ENCODE measurements around the gene SYCP3.

SYCP3 gene

GRCh38 chr12:101750152-101750551, 10.9 kb upstream of the SYCP3 start:
- peaks cover 87% of the 10 kb centered on the region for H3K36me3 ChIP-seq (ENCODE audit: insufficient read depth, low read length)
- TF ChIP-seq, protein P1, sequence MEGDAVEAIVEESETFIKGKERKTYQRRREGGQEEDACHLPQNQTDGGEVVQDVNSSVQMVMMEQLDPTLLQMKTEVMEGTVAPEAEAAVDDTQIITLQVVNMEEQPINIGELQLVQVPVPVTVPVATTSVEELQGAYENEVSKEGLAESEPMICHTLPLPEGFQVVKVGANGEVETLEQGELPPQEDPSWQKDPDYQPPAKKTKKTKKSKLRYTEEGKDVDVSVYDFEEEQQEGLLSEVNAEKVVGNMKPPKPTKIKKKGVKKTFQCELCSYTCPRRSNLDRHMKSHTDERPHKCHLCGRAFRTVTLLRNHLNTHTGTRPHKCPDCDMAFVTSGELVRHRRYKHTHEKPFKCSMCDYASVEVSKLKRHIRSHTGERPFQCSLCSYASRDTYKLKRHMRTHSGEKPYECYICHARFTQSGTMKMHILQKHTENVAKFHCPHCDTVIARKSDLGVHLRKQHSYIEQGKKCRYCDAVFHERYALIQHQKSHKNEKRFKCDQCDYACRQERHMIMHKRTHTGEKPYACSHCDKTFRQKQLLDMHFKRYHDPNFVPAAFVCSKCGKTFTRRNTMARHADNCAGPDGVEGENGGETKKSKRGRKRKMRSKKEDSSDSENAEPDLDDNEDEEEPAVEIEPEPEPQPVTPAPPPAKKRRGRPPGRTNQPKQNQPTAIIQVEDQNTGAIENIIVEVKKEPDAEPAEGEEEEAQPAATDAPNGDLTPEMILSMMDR (IDR thresholded peaks at IDR 0.05; ENCODE audit: borderline replicate concordance, extremely low read depth, low read length, poor library complexity, severe bottlenecking): no peak
- no peak for TF ChIP-seq EZH2 (IDR thresholded peaks at IDR 0.05; ENCODE audit: borderline replicate concordance, low read depth, low read length, severe bottlenecking)

DNA sequence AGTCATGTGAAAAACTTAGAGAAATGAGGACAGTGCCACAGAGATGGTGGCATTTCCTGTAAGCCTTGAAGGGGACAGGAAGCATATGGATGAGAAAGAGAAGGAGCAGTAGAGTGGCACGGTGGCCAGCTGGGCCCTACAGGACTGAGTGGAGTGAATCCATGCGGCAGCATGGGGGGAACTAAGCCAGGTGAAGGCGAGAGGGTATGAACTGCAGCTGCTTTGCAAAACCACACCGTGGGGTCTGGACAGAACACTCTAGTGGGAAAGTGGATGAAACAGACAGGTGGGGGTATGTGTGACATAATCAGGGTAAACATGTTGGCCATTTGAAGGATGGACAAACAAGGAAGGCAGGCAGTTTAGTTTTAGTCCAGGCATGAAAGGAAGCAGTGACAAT, 10.4 kb upstream of the SYCP3 start:
- Histone ChIP-seq H3K27me3 (ENCODE audit: insufficient read depth, low read length, poor library complexity) (no peaks in the 10 kb centered on the region), H3K9me3 (ENCODE audit: insufficient read depth, low read length, severe bottlenecking) (no peaks in the 10 kb centered on the region), H3K4me3 (ENCODE audit: low read depth in 1 of 2, low read length in 2 of 2) (no peak overlapping the region), H3K4me2 (ENCODE audit: insufficient read depth, low read length) (no peak overlapping the region), H3K36me3 (ENCODE audit: insufficient read depth, low read length) (peaks cover 86% of the 10 kb centered on the region), H3K4me1 (ENCODE audit: insufficient read depth, low read length) (no peaks in the 10 kb centered on the region), H3K79me2 (ENCODE audit: insufficient read depth, low read length) (no peaks in the 10 kb centered on the region), H4K20me1 (ENCODE audit: insufficient read depth, low read length) (no peaks in the 10 kb centered on the region), H3K27ac (ENCODE audit: low read length) (no peak overlapping the region), H2AFZ (ENCODE audit: low read depth, low read length) (no peak overlapping the region), H3K9ac (ENCODE audit: low read depth, low read length) (no peak overlapping the region)
- ATAC-seq (ENCODE audit: insufficient read depth, low read depth) (peak; percentile 42; the same call in 2 of the 3 replicates), DNase-seq (no peak)
- TF ChIP-seq, protein P1 (IDR thresholded peaks at IDR 0.05; ENCODE audit: borderline replicate concordance, extremely low read depth, low read length, poor library complexity, severe bottlenecking): no peak
- no peak for TF ChIP-seq EZH2 (IDR thresholded peaks at IDR 0.05; ENCODE audit: borderline replicate concordance, low read depth, low read length, severe bottlenecking)

More at GRCh38 chr12:101750152-101750551, 10.9 kb upstream of the SYCP3 start:
- no peak overlapping the region for H3K4me3 ChIP-seq (ENCODE audit: low read depth in 1 of 2, low read length in 2 of 2)
- no peak overlapping the region for H2AFZ ChIP-seq (ENCODE audit: low read depth, low read length)
- no peaks in the 10 kb centered on the region for H4K20me1 ChIP-seq (ENCODE audit: insufficient read depth, low read length)
- H3K9me3 ChIP-seq (ENCODE audit: insufficient read depth, low read length, severe bottlenecking): no peaks in the 10 kb centered on the region
- H3K4me1 ChIP-seq (ENCODE audit: insufficient read depth, low read length): no peaks in the 10 kb centered on the region
- DNase-seq: no peak
- ATAC-seq (ENCODE audit: insufficient read depth, low read depth): no peak
- no peaks in the 10 kb centered on the region for H3K79me2 ChIP-seq (ENCODE audit: insufficient read depth, low read length)
- H3K4me2 ChIP-seq (ENCODE audit: insufficient read depth, low read length): no peak overlapping the region
- H3K9ac ChIP-seq (ENCODE audit: low read depth, low read length): no peak overlapping the region
- H3K27me3 ChIP-seq (ENCODE audit: insufficient read depth, low read length, poor library complexity): no peaks in the 10 kb centered on the region
- no peak overlapping the region for H3K27ac ChIP-seq (ENCODE audit: low read length)

DNA sequence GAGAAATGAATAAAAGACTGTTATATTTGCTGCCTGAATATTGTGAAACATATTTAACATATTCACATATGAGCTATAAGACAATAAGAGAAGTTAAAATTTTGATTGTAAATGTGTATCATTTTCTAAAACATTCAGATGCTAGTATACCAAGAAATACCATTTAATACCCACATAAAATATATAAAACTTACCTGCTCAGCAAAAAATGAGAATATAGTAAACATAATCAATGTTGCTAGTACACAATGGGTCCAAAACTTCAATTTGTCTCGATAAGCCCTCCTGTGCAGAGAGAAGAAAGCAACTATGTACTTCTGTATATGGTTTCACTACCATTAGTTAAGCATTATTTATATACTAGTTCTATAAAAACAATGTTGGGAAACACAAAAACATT, 9.6 kb upstream of the SYCP3 start:
- no peak overlapping the region for H3K4me2 ChIP-seq (ENCODE audit: insufficient read depth, low read length)
- H3K36me3 ChIP-seq (ENCODE audit: insufficient read depth, low read length): peaks cover 87% of the 10 kb centered on the region
- no peak overlapping the region for H2AFZ ChIP-seq (ENCODE audit: low read depth, low read length)
- no peak overlapping the region for H3K27ac ChIP-seq (ENCODE audit: low read length)
- no peaks in the 10 kb centered on the region for H4K20me1 ChIP-seq (ENCODE audit: insufficient read depth, low read length)
- no peaks in the 10 kb centered on the region for H3K9me3 ChIP-seq (ENCODE audit: insufficient read depth, low read length, severe bottlenecking)
- H3K4me1 ChIP-seq (ENCODE audit: insufficient read depth, low read length): no peaks in the 10 kb centered on the region; the same call in 1 of the 2 replicates
- H3K27me3 ChIP-seq (ENCODE audit: insufficient read depth, low read length, poor library complexity): no peaks in the 10 kb centered on the region
- H3K79me2 ChIP-seq (ENCODE audit: insufficient read depth, low read length): no peaks in the 10 kb centered on the region
- H3K9ac ChIP-seq (ENCODE audit: low read depth, low read length): no peak overlapping the region
- H3K4me3 ChIP-seq (ENCODE audit: low read depth in 1 of 2, low read length in 2 of 2): no peak overlapping the region
- ATAC-seq (ENCODE audit: insufficient read depth, low read depth): no peak
- DNase-seq: no peak
- no peak for TF ChIP-seq EZH2 (IDR thresholded peaks at IDR 0.05; ENCODE audit: borderline replicate concordance, low read depth, low read length, severe bottlenecking)
- TF ChIP-seq, protein P1 (IDR thresholded peaks at IDR 0.05; ENCODE audit: borderline replicate concordance, extremely low read depth, low read length, poor library complexity, severe bottlenecking): no peak

DNA sequence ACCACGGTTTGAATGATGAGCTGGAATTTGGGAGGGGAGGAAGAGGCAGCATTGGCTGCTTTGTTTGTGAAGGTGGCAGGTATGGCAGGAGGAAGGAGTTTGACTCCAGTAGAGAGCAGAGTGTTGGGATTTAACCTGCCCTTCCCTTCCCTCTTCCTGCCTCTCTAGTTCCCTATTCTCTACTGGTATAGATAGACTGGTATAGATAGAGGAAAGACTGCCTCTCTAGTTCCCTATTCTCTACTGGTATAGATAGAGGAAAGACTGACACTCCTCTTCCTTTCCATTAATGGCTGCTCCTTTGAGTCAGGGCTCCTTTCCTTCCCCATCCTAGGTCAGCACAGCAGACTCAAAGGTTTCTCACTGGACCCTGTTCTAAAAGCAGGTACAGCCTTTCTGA, 8.4 kb upstream of the SYCP3 start:
- ATAC-seq (ENCODE audit: insufficient read depth, low read depth) (no peak), DNase-seq (no peak)
- H3K27ac ChIP-seq (ENCODE audit: low read length): no peak overlapping the region
- no peak overlapping the region for H3K4me3 ChIP-seq (ENCODE audit: low read depth in 1 of 2, low read length in 2 of 2)
- H2AFZ ChIP-seq (ENCODE audit: low read depth, low read length): no peak overlapping the region
- peaks cover 85% of the 10 kb centered on the region for H3K36me3 ChIP-seq (ENCODE audit: insufficient read depth, low read length)
- TF ChIP-seq, protein P1 (IDR thresholded peaks at IDR 0.05; ENCODE audit: borderline replicate concordance, extremely low read depth, low read length, poor library complexity, severe bottlenecking): no peak
- TF ChIP-seq EZH2 (IDR thresholded peaks at IDR 0.05; ENCODE audit: borderline replicate concordance, low read depth, low read length, severe bottlenecking): no peak
- peaks cover 2% of the 10 kb centered on the region; the same call in 1 of the 2 replicates for H3K4me1 ChIP-seq (ENCODE audit: insufficient read depth, low read length)
- H4K20me1 ChIP-seq (ENCODE audit: insufficient read depth, low read length): no peaks in the 10 kb centered on the region
- H3K9ac ChIP-seq (ENCODE audit: low read depth, low read length): no peak overlapping the region
- H3K79me2 ChIP-seq (ENCODE audit: insufficient read depth, low read length): no peaks in the 10 kb centered on the region
- H3K9me3 ChIP-seq (ENCODE audit: insufficient read depth, low read length, severe bottlenecking): no peaks in the 10 kb centered on the region
- no peaks in the 10 kb centered on the region for H3K27me3 ChIP-seq (ENCODE audit: insufficient read depth, low read length, poor library complexity)
- no peak overlapping the region for H3K4me2 ChIP-seq (ENCODE audit: insufficient read depth, low read length)

All from DND-41 (cell line).